K562 (cell line): ENCODE measurements around the gene GALNT17. TPM values are rescaled to one million over a fixed set of nuclear protein-coding genes. Genes with fewer than 3 reads are reported as not detected.

ENCODE experiments used
- ATAC-seq: fragments of 200-7000 bp; cut with Tn5 transposase; 3 replicates; pipeline ENCODE4 v1.9.1; 2020; ENCODE audit warnings: moderate library complexity
- BruUV-seq: library from RNA; stranded (reverse); fragments of 400-500 nt; replicated peaks from 2 replicates; lab custom pipeline; 2021; lab: Mats Ljungman, UMichigan
- CTCF ChIA-PET: fragments of 300-600 bp; formaldehyde crosslinking; extraction: SDS; loops from one replicate; lab custom pipeline; 2021; ENCODE audit warnings: low intra/inter-chr PET ratio; lab: Yijun Ruan, JAX
- POLR2A ChIA-PET: fragments of 300-600, 350-650 bp; sonication (Branson Sonifier 250); formaldehyde crosslinking; extraction: SDS; loops from one replicate; lab custom pipeline; 2021; ENCODE audit warnings: antibody characterized with exemption, inconsistent platforms; lab: Yijun Ruan, JAX
- DNase-seq, 4 experiments: peaks; one replicate each; pipeline versions ENCODE4 v3.0.0 to v3.0.0-alpha.2; 2011 to 2018; ENCODE audit warnings: low spot score in 3 of 4, mixed read lengths in 3 of 4; ENCODE audit errors: extremely low read depth in 1 of 4
- FAIRE-seq: peaks from 2 replicates; lab custom pipeline; 2011; peaks lifted over from hg19 to GRCh38; lab: Jason Lieb, UNC
- H2AFZ ChIP-seq: 2 replicates; pipeline ENCODE4 v1.6.0; 2011; ENCODE audit warnings: low read depth, low read length, control low read depth, inconsistent platforms
- H3K27ac ChIP-seq: fragments of 200-600 bp; 3 replicates; pipeline ENCODE4 v1.8.0; 2011; ENCODE audit warnings: low read depth, mild to moderate bottlenecking, control low read depth, inconsistent platforms, low read length, moderate library complexity, mixed read lengths; ENCODE audit errors: extremely low read depth
- H3K27me3 ChIP-seq, 2 experiments: fragments of 300-600 bp in 1 of 2; 2 replicates in 1 of 2; 3 replicates in 1 of 2; pipeline versions ENCODE4 v1.6.0 to v1.8.0; 2011; ENCODE audit warnings: inconsistent platforms in 2 of 2, low read length in 2 of 2, mild to moderate bottlenecking in 1 of 2, mixed read lengths in 1 of 2, moderate library complexity in 1 of 2; ENCODE audit not compliant: control insufficient read depth in 2 of 2, insufficient read depth in 2 of 2
- H3K36me3 ChIP-seq: fragments of 300-600 bp; 3 replicates; pipeline ENCODE4 v1.8.0; 2011; ENCODE audit warnings: mild to moderate bottlenecking, low read length, inconsistent platforms; ENCODE audit not compliant: control insufficient read depth, insufficient read depth
- H3K4me1 ChIP-seq, 2 experiments: fragments of 200-600 bp in 1 of 2; replicated peaks in 1 of 2; 2 replicates in 1 of 2; 3 replicates in 1 of 2; pipeline versions ENCODE4 v1.5.1 to v1.8.0; 2011; ENCODE audit warnings: inconsistent platforms in 2 of 2, low read length in 2 of 2, mild to moderate bottlenecking in 1 of 2, mixed read lengths in 1 of 2, moderate library complexity in 1 of 2; ENCODE audit not compliant: control insufficient read depth in 2 of 2, insufficient read depth in 2 of 2
- H3K4me2 ChIP-seq: 2 replicates; pipeline ENCODE4 v1.6.1; 2011; ENCODE audit warnings: low read length, control low read depth, inconsistent platforms, mixed read lengths; ENCODE audit not compliant: insufficient read depth
- H3K4me3 ChIP-seq: fragments of 200-600 bp; sonication (generic), shearing (Covaris generic); 2 replicates; pipeline ENCODE4 v1.5.1; 2016; ENCODE audit warnings: control low read depth, inconsistent platforms
- H3K79me2 ChIP-seq: fragments of 200-600 bp; 3 replicates; pipeline ENCODE4 v1.8.0; 2011; ENCODE audit warnings: low read length, inconsistent platforms; ENCODE audit not compliant: control insufficient read depth, insufficient read depth
- H3K9ac ChIP-seq, 2 experiments: 2 replicates each; pipeline versions ENCODE4 v1.6.0 to v1.6.1; 2011; ENCODE audit warnings: low read depth in 2 of 2, low read length in 2 of 2, control low read depth in 1 of 2, inconsistent platforms in 1 of 2, mild to moderate bottlenecking in 1 of 2, mixed read lengths in 1 of 2; ENCODE audit not compliant: insufficient read depth in 1 of 2
- H3K9me1 ChIP-seq: one replicate; pipeline ENCODE4 v1.6.0; 2011; ENCODE audit warnings: inconsistent platforms, mild to moderate bottlenecking, low read length, moderate library complexity; ENCODE audit not compliant: control insufficient read depth, insufficient read depth
- H3K9me3 ChIP-seq: replicated peaks from 2 replicates; pipeline ENCODE4 v1.5.1; 2011; ENCODE audit warnings: low read depth, low read length, inconsistent platforms; ENCODE audit not compliant: control insufficient read depth, insufficient read depth
- H4K20me1 ChIP-seq: replicated peaks from 2 replicates; pipeline ENCODE4 v1.6.1; 2011; ENCODE audit warnings: low read length, inconsistent platforms, mixed read lengths; ENCODE audit not compliant: control insufficient read depth, insufficient read depth
- ARID2 ChIP-seq: fragments of 450-650 bp; IDR thresholded peaks from 2 replicates; pipeline ENCODE4 v1.6.1; 2017; ENCODE audit warnings: antibody characterized with exemption, mild to moderate bottlenecking
- ATF7 ChIP-seq: fragments of 450-650 bp; IDR thresholded peaks from 2 replicates; pipeline ENCODE4 v1.7.1; 2014; ENCODE audit warnings: mild to moderate bottlenecking, moderate library complexity
- DEAF1 ChIP-seq: fragments of 450-650 bp; formaldehyde crosslinking; IDR thresholded peaks from 2 replicates; pipeline ENCODE4 v1.4.0; 2020; ENCODE audit warnings: mild to moderate bottlenecking, moderate library complexity
- E2F6 ChIP-seq, 2 experiments: IDR thresholded peaks; 2 replicates each; pipeline ENCODE4 v1.6.1; 2011; ENCODE audit warnings: borderline replicate concordance in 1 of 2, control low read depth in 1 of 2, low read depth in 1 of 2, low read length in 1 of 2, mild to moderate bottlenecking in 1 of 2, mixed read lengths in 1 of 2, moderate library complexity in 1 of 2; ENCODE audit not compliant: insufficient read depth in 1 of 2, insufficient read length in 1 of 2, poor library complexity in 1 of 2, severe bottlenecking in 1 of 2; ENCODE audit errors: extremely low read depth in 1 of 2
- HMG20A ChIP-seq: fragments of 450-650 bp; formaldehyde crosslinking; conservative IDR thresholded peaks from 2 replicates; pipeline ENCODE4 v1.4.0; 2020; ENCODE audit warnings: mild to moderate bottlenecking, mixed read lengths
- MECOM ChIP-seq: fragments of 250-450 bp; sonication (Bioruptor Pico); IDR thresholded peaks from 2 replicates; pipeline ENCODE4 v1.8.0; 2022; ENCODE audit warnings: inconsistent platforms
- NFYB ChIP-seq: IDR thresholded peaks from 2 replicates; pipeline ENCODE4 v1.6.1; 2011; ENCODE audit warnings: mild to moderate bottlenecking, moderate library complexity; ENCODE audit not compliant: insufficient read length; ENCODE audit errors: extremely low read depth
- PCBP1 ChIP-seq: fragments of 200-400 bp; formaldehyde crosslinking; IDR thresholded peaks from 2 replicates; pipeline ENCODE4 v1.6.1; 2018; ENCODE audit warnings: mild to moderate bottlenecking, low read depth, low read length; ENCODE audit not compliant: poor library complexity, severe bottlenecking
- POLR3A ChIP-seq: IDR thresholded peaks from 2 replicates; pipeline ENCODE4 v1.6.1; 2011; ENCODE audit warnings: borderline replicate concordance, mild to moderate bottlenecking, moderate library complexity; ENCODE audit not compliant: insufficient read length, insufficient read depth; ENCODE audit errors: extremely low read depth
- RAD21 ChIP-seq, 2 experiments: fragments of 250-450 bp in 1 of 2; fragments of 450-650 bp in 1 of 2; sonication (Bioruptor Pico) in 1 of 2; formaldehyde crosslinking in 1 of 2; IDR thresholded peaks in 1 of 2; conservative IDR thresholded peaks in 1 of 2; 2 replicates each; pipeline versions ENCODE4 v1.4.0 to v1.8.0; 2020 to 2022; ENCODE audit warnings: mild to moderate bottlenecking in 2 of 2, moderate library complexity in 1 of 2
- RB1 ChIP-seq: fragments of 450-650 bp; IDR thresholded peaks from 2 replicates; pipeline ENCODE4 v1.6.1; 2017; ENCODE audit warnings: low read depth, mild to moderate bottlenecking
- SMC3 ChIP-seq: conservative IDR thresholded peaks from 2 replicates; pipeline ENCODE4 v1.6.1; 2011; ENCODE audit warnings: low read depth, low read length, improper control_type of control experiment; ENCODE audit not compliant: insufficient read depth
- SOX6 ChIP-seq: fragments of 450-650 bp; IDR thresholded peaks from 2 replicates; pipeline ENCODE4 v1.6.1; 2014; ENCODE audit warnings: mild to moderate bottlenecking
- TEAD4 ChIP-seq, 2 experiments: sonication (generic) in 1 of 2; formaldehyde crosslinking in 1 of 2; IDR thresholded peaks; 2 replicates each; pipeline versions ENCODE4 v1.6.1 to v1.8.0; 2012 to 2022; ENCODE audit warnings: borderline replicate concordance in 1 of 2, inconsistent platforms in 1 of 2, low read length in 1 of 2, mild to moderate bottlenecking in 1 of 2, missing genetic modification reagents in 1 of 2
- XRCC5 ChIP-seq: fragments of 200-400 bp; formaldehyde crosslinking; IDR thresholded peaks from 2 replicates; pipeline ENCODE4 v1.6.1; 2017; ENCODE audit warnings: low read depth, mild to moderate bottlenecking, low read length
- ZNF121 ChIP-seq: sonication (generic); formaldehyde crosslinking; conservative IDR thresholded peaks from 2 replicates; pipeline ENCODE4 v1.8.0; 2022; ENCODE audit warnings: missing genetic modification reagents
- WGBS: fragments of 100-300 bp; shearing (Covaris generic); methylation state at CpG from one replicate; pipeline ENCODE4 v1.1.6; 2016; ENCODE audit warnings: low coverage, mixed read lengths; ENCODE audit not compliant: insufficient coverage; ENCODE audit errors: missing lambda C conversion rate; 5-methylcytosine and 5-hydroxymethylcytosine counted together
- in situ Hi-C: fragments of 300-500 bp; cut with MboI; formaldehyde crosslinking; loops from 4 replicates; pipeline ENCODE4 v1.15.0; 2018; ENCODE audit warnings: inconsistent platforms, mixed read lengths
- intact Hi-C: fragments of 100-400 bp; cut with micrococcal nuclease; formaldehyde crosslinking; loops from 2 replicates; pipeline ENCODE4 v1.14.2; 2022
- polyA plus RNA-seq, 8 experiments: library from polyadenylated mRNA; depleted of rRNA in 4 of 8; stranded (reverse) in 5 of 8; unstranded in 3 of 8; fragments of >200 nt; fragmentation: Nextera tagmentation in 2 of 8; fragmentation: Illumina TruSeq in 1 of 8; extraction: Ambion mirVana in 2 of 8; extraction: Trizol in 1 of 8; gene quantifications; 2 replicates each; pipeline versions ENCODE4 v1.2.1 to v1.2.3, GENCODE V29; 2011 to 2014; ENCODE audit warnings: inconsistent platforms in 1 of 8, missing spikeins in 1 of 8
- total RNA-seq, 7 experiments: library from RNA; depleted of rRNA in 6 of 7; stranded (reverse); fragments of >200 nt in 6 of 7; fragmentation: Illumina TruSeq in 2 of 7; extraction: Trizol in 2 of 7; gene quantifications; 2 replicates each; pipeline versions ENCODE4 v1.2.1 to v1.2.3, GENCODE V29; 2011 to 2021; ENCODE audit warnings: low replicate concordance in 1 of 7
- TF ChIP-seq, protein P1 (sequence below): sonication (generic); formaldehyde crosslinking; IDR thresholded peaks from 2 replicates; pipeline ENCODE4 v1.8.0; 2022; ENCODE audit warnings: missing genetic modification reagents, mild to moderate bottlenecking, moderate library complexity, borderline replicate concordance

The GALNT17 gene
- total and polyA plus RNA-seq, 9 of the 15 experiments (the other 6 are each of a cell fraction or from before 2014, with no cell fraction given), result not detected

DNA sequence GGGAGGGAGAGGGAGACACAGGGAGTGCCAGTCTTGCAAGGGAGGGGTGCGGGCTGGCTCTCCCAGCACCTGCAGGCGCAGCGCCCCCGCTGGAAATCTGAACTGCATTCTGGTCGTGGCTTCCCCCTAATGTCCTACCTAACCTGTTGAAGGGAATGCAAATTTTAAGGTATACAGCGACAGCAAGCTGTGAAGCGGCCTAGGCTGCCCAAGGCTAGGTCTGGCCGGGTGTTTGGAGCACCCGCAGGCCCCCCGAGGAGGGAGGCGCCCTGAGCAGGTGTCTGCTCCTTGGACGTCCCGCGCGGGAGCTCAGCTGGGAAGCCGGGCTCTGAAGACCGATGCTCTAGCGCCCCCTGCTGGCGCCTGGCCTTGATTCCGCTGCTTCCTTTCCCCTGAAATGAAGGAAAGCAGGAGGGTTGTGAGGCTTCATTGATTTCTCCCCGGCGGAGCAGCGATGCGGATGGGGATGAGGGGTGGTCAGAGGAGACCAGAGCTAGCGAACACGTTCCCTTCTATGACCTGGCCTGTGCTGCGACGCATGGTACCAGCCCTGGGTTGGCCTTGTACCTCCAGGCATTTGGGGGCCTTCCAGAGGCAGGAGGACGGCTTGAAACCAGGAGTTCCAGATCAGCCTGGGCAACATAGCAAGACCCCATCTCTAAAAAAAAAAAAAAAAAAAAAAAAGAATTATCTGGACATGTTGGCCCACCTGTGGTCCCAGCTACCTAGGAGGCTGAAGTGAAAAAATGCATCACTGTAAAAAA is 601.3 kb downstream of the GALNT17 start:
- no peak overlapping the region for H3K4me3 ChIP-seq
- peak; percentile 84 for FAIRE-seq
- WGBS, result 0% methylated on average over 26 of the region's 29 CpGs
- in situ Hi-C loops, result no loop called here
- BruUV-seq, result no TSS peak
- POLR2A ChIA-PET, result no interaction called here
- no peaks in the 10 kb centered on the region for H3K79me2 ChIP-seq
- no peaks in the 10 kb centered on the region for H3K9me3 ChIP-seq
- no peaks in the 10 kb centered on the region; a peak in 1 of 5 replicates for H3K27me3 ChIP-seq
- H3K4me1 ChIP-seq, result peaks cover 0 to 4% of the 10 kb centered on the region in 2 experiments; a peak in 1 of 5 replicates
- H3K9me1 ChIP-seq, result no peaks in the 10 kb centered on the region
- H3K4me2 ChIP-seq, result no peak overlapping the region
- peak; percentile 83 to 88 (median 86) for DNase-seq
- peak; percentile 94 for ATAC-seq
- no peaks in the 10 kb centered on the region for H4K20me1 ChIP-seq
- H3K36me3 ChIP-seq, result no peaks in the 10 kb centered on the region
- intact Hi-C loops, result loop anchor here (1.0 kb wide), 1 partner anchor 876 kb away; no protein-coding TSS in a partner anchor
- no peak overlapping the region for H2AFZ ChIP-seq
- H3K9ac ChIP-seq, result no peak overlapping the region
- CTCF ChIA-PET, result interaction anchor here (0.6 to 2.5 kb wide), 3 partner anchors 8 to 904 kb away, joined by 3 to 27 read pairs (median 21); no protein-coding TSS in a partner anchor
- no peak overlapping the region for H3K27ac ChIP-seq
- TF ChIP-seq TEAD4 (IDR thresholded peaks at IDR 0.05; ENCODE audit: low read length), result no peak
- no peak for TF ChIP-seq TEAD4 (CRISPR knock-in tag; IDR thresholded peaks at IDR 0.05; ENCODE audit: borderline replicate concordance)
- peak in 1 of 2 experiments; percentile 27 for TF ChIP-seq E2F6 (IDR thresholded peaks at IDR 0.05; ENCODE audit: borderline replicate concordance in 1 of 2, extremely low read depth in 1 of 2, insufficient read depth in 1 of 2, insufficient read length in 1 of 2, low read depth in 1 of 2, low read length in 1 of 2, poor library complexity in 1 of 2, severe bottlenecking in 1 of 2)
- TF ChIP-seq RAD21 (CRISPR knock-in tag; conservative IDR thresholded peaks at IDR 0.05 in 1 of 2, IDR thresholded peaks at IDR 0.05 in 1 of 2), result peak; percentile 82 to 90
- TF ChIP-seq POLR3A, result no peak
- 0 out of 2 replicates have a peak, but pooled peaks have one; percentile 11 for TF ChIP-seq ATF7
- peak; percentile 57 for TF ChIP-seq ZNF121
- TF ChIP-seq RB1, result peak; percentile 81
- TF ChIP-seq HMG20A (CRISPR knock-in tag), result no peak
- peak; percentile 64 for TF ChIP-seq DEAF1 (CRISPR knock-in tag)
- peak; percentile 74 for TF ChIP-seq PCBP1
- peak; percentile 96 for TF ChIP-seq SMC3
- TF ChIP-seq NFYB, result no peak
- TF ChIP-seq SOX6, result no peak
- TF ChIP-seq, protein P1, sequence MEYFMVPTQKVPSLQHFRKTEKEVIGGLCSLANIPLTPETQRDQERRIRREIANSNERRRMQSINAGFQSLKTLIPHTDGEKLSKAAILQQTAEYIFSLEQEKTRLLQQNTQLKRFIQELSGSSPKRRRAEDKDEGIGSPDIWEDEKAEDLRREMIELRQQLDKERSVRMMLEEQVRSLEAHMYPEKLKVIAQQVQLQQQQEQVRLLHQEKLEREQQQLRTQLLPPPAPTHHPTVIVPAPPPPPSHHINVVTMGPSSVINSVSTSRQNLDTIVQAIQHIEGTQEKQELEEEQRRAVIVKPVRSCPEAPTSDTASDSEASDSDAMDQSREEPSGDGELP (CRISPR knock-in tag), result peak; percentile 83
- peak; percentile 60; the same call in 1 of the 2 replicates for TF ChIP-seq XRCC5
- TF ChIP-seq MECOM (CRISPR knock-in tag), result no peak
- TF ChIP-seq ARID2, result peak; percentile 39; the same call in 1 of the 2 replicates
